Neural cell (in vitro differentiated cells): ENCODE results near the gene RCC1. TPM values are rescaled to one million over a fixed set of nuclear protein-coding genes. Genes with fewer than 3 reads are reported as not detected.

ENCODE experiments used
- H2AFZ ChIP-seq: fragments of 200-600, 300-800 bp; sonication (generic), shearing (Covaris generic); 2 replicates; pipeline ENCODE4 v1.6.0; 2014; ENCODE audit warnings: low read depth, mild to moderate bottlenecking, antibody characterized with exemption, low read length, moderate library complexity
- H3F3A ChIP-seq: fragments of 200-600 bp; shearing (Covaris generic); 2 replicates; pipeline ENCODE4 v1.6.1; 2016; ENCODE audit warnings: mild to moderate bottlenecking, moderate library complexity, mixed read lengths, antibody characterized with exemption, low read length; ENCODE audit not compliant: insufficient read depth, poor library complexity, severe bottlenecking
- H3K27ac ChIP-seq: fragments of 200-600, 300-800 bp; sonication (generic), shearing (Covaris generic); 2 replicates; pipeline ENCODE4 v1.5.1; 2014; ENCODE audit warnings: mild to moderate bottlenecking, low read length, moderate library complexity
- H3K27me3 ChIP-seq: fragments of 300-800, 200-600 bp; sonication (generic), shearing (Covaris generic); 2 replicates; pipeline ENCODE4 v1.6.0; 2014; ENCODE audit warnings: mild to moderate bottlenecking, low read depth, low read length, moderate library complexity; ENCODE audit not compliant: insufficient read depth
- H3K36me3 ChIP-seq: fragments of 300-800, 200-600 bp; sonication (generic), shearing (Covaris generic); 2 replicates; pipeline ENCODE4 v1.5.1; 2014; ENCODE audit warnings: mild to moderate bottlenecking, antibody characterized with exemption, low read length, moderate library complexity; ENCODE audit not compliant: insufficient read depth
- H3K4me2 ChIP-seq: fragments of 300-800, 200-600 bp; sonication (generic), shearing (Covaris generic); 2 replicates; pipeline ENCODE4 v1.6.0; 2014; ENCODE audit warnings: mild to moderate bottlenecking, low read length
- H3K4me3 ChIP-seq: fragments of 300-800, 200-600 bp; sonication (generic), shearing (Covaris generic); 2 replicates; pipeline ENCODE4 v1.5.1; 2014; ENCODE audit warnings: mild to moderate bottlenecking, low read length, moderate library complexity
- H3K79me2 ChIP-seq: fragments of 200-600 bp; shearing (Covaris generic); replicated peaks from 2 replicates; pipeline ENCODE4 v1.6.0; 2014; ENCODE audit warnings: mild to moderate bottlenecking, low read length, moderate library complexity; ENCODE audit not compliant: insufficient read depth
- H3K9ac ChIP-seq: fragments of 300-800, 200-600 bp; sonication (generic), shearing (Covaris generic); 2 replicates; pipeline ENCODE4 v1.6.1; 2016; ENCODE audit warnings: mild to moderate bottlenecking, low read length, mixed read lengths
- H3K9me2 ChIP-seq: fragments of 200-600 bp; shearing (Covaris generic); 2 replicates; pipeline ENCODE4 v1.6.1; 2016; ENCODE audit warnings: mild to moderate bottlenecking, low read length, mixed read lengths; ENCODE audit not compliant: insufficient read depth
- H3K9me3 ChIP-seq: fragments of 200-600, 300-800 bp; sonication (generic), shearing (Covaris generic); 2 replicates; pipeline ENCODE4 v1.6.1; 2016; ENCODE audit warnings: mild to moderate bottlenecking, mixed run types, low read length, moderate library complexity, mixed read lengths
- H4K20me1 ChIP-seq: fragments of 200-600 bp; shearing (Covaris generic); 2 replicates; pipeline ENCODE4 v1.6.1; 2016; ENCODE audit warnings: mild to moderate bottlenecking, mixed run types; ENCODE audit not compliant: insufficient read depth
- CTCF ChIP-seq: fragments of 450-650 bp; IDR thresholded peaks from 2 replicates; pipeline ENCODE4 v1.5.1; 2014; ENCODE audit warnings: antibody characterized with exemption, mild to moderate bottlenecking, moderate library complexity; ENCODE audit not compliant: poor library complexity, severe bottlenecking
- EP300 ChIP-seq: fragments of 450-650 bp; conservative IDR thresholded peaks from 2 replicates; pipeline ENCODE4 v1.6.1; 2014; ENCODE audit warnings: antibody characterized with exemption, mild to moderate bottlenecking, moderate library complexity; ENCODE audit not compliant: poor library complexity, severe bottlenecking
- EZH2 ChIP-seq: fragments of 200-600, 300-800 bp; shearing (Covaris generic), sonication (generic); IDR thresholded peaks from 2 replicates; pipeline ENCODE4 v1.6.1; 2014; ENCODE audit warnings: antibody characterized with exemption, low read length, borderline replicate concordance, mild to moderate bottlenecking; ENCODE audit not compliant: insufficient read depth, poor library complexity, severe bottlenecking
- MXI1 ChIP-seq: fragments of 450-650 bp; conservative IDR thresholded peaks from 2 replicates; pipeline ENCODE4 v1.6.1; 2014; ENCODE audit warnings: antibody characterized with exemption, mild to moderate bottlenecking; ENCODE audit not compliant: poor library complexity, severe bottlenecking
- POLR2AphosphoS5 ChIP-seq: IDR thresholded peaks from 2 replicates; pipeline ENCODE4 v1.6.1; 2012
- RAD21 ChIP-seq: fragments of 450-650 bp; conservative IDR thresholded peaks from 2 replicates; pipeline ENCODE4 v1.6.1; 2014; ENCODE audit warnings: antibody characterized with exemption, mild to moderate bottlenecking, moderate library complexity
- REST ChIP-seq: IDR thresholded peaks from 2 replicates; pipeline ENCODE4 v1.6.1; 2012; ENCODE audit warnings: borderline replicate concordance
- SMC3 ChIP-seq: fragments of 450-650 bp; conservative IDR thresholded peaks from 2 replicates; pipeline ENCODE4 v1.6.1; 2014; ENCODE audit warnings: antibody characterized with exemption, mild to moderate bottlenecking, moderate library complexity; ENCODE audit not compliant: poor library complexity
- TAF1 ChIP-seq: IDR thresholded peaks from 2 replicates; pipeline ENCODE4 v1.6.1; 2012; ENCODE audit warnings: low read depth
- polyA plus RNA-seq: library from polyadenylated mRNA; depleted of rRNA; stranded (reverse); fragments of >200 nt; gene quantifications from 2 replicates; pipeline ENCODE4 v1.2.3, GENCODE V29; 2014

Gene RCC1
- polyA plus RNA-seq, 1 donor from 2014 or later: 13.1 TPM

GRCh38 chr1:28534671-28535070 is 28.8 kb downstream of the RCC1 start:
- no peak overlapping the region for H3K4me2 ChIP-seq
- no peaks in the 10 kb centered on the region for H3K79me2 ChIP-seq
- no peaks in the 10 kb centered on the region for H4K20me1 ChIP-seq
- no peak overlapping the region for H3K27ac ChIP-seq
- no peak for TF ChIP-seq SMC3
- no peaks in the 10 kb centered on the region for H3K9me2 ChIP-seq
- no peak overlapping the region for H2AFZ ChIP-seq
- H3K4me3 ChIP-seq: no peak overlapping the region
- no peaks in the 10 kb centered on the region for H3F3A ChIP-seq
- H3K27me3 ChIP-seq: no peaks in the 10 kb centered on the region
- no peaks in the 10 kb centered on the region for H3K9me3 ChIP-seq
- no peak overlapping the region for H3K9ac ChIP-seq
- peaks cover 6% of the 10 kb centered on the region for H3K36me3 ChIP-seq

GRCh38 chr1:28535180-28535579 is 29.3 kb downstream of the RCC1 start:
- no peak overlapping the region for H3K4me3 ChIP-seq
- no peaks in the 10 kb centered on the region for H3K9me2 ChIP-seq
- H2AFZ ChIP-seq: no peak overlapping the region
- TF ChIP-seq RAD21 (no peak), SMC3 (no peak), REST (no peak), TAF1 (no peak), EZH2 (no peak), MXI1 (no peak), POLR2AphosphoS5 (no peak), CTCF (no peak), EP300 (no peak)
- no peak overlapping the region for H3K9ac ChIP-seq
- H3K79me2 ChIP-seq: no peaks in the 10 kb centered on the region
- H3F3A ChIP-seq: no peaks in the 10 kb centered on the region
- H3K9me3 ChIP-seq: no peaks in the 10 kb centered on the region
- H3K4me2 ChIP-seq: no peak overlapping the region
- no peaks in the 10 kb centered on the region for H4K20me1 ChIP-seq
- peaks cover 6% of the 10 kb centered on the region for H3K36me3 ChIP-seq
- no peak overlapping the region for H3K27ac ChIP-seq
- no peaks in the 10 kb centered on the region for H3K27me3 ChIP-seq
